ENCODE results near the gene UBL4B. TPM values are rescaled to one million over a fixed set of nuclear protein-coding genes. Genes with fewer than 3 reads are reported as not detected.

Gene UBL4B
- total RNA-seq, 1 experiment from 2014 or later = not detected

DNA sequence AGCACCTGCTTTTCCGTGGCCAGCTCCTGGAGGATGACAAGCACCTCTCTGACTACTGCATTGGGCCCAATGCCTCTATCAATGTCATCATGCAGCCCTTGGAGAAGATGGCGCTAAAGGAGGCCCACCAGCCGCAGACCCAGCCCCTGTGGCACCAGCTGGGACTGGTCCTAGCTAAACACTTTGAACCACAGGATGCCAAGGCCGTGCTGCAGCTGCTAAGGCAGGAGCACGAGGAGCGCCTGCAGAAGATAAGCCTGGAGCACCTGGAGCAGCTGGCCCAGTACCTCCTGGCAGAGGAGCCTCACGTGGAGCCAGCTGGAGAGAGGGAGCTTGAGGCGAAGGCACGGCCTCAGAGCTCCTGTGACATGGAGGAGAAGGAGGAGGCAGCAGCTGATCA lies 413 bp downstream of the UBL4B start:
- Histone ChIP-seq H3K4ac (ENCODE audit: low read depth, low read length) (no peak overlapping the region), H3K23ac (ENCODE audit: insufficient read length, low read depth, low read length) (no peak overlapping the region), H4K5ac (ENCODE audit: insufficient read length, low read depth, low read length) (no peak overlapping the region), H4K8ac (replicated peaks; ENCODE audit: insufficient read length, low read depth, low read length) (no peak overlapping the region), H3K56ac (ENCODE audit: insufficient read length, low read depth, low read length) (no peak overlapping the region), H2BK12ac (ENCODE audit: insufficient read length, low read depth, low read length) (no peak overlapping the region), H2BK5ac (ENCODE audit: insufficient read length, low read length) (no peak overlapping the region), H3K79me1 (ENCODE audit: insufficient read depth, low read depth, low read length, poor library complexity, severe bottlenecking) (no peaks in the 10 kb centered on the region), H3K4me1 (ENCODE audit: insufficient read depth, low read length) (no peaks in the 10 kb centered on the region), H3T11ph (ENCODE audit: low read length) (no peak overlapping the region), H3K79me2 (ENCODE audit: insufficient read depth, low read length) (no peaks in the 10 kb centered on the region), H4K91ac (ENCODE audit: insufficient read length, low read depth, low read length) (no peak overlapping the region), H3K4me2 (ENCODE audit: insufficient read depth, insufficient read length, low read length) (no peak overlapping the region), H2AK5ac (ENCODE audit: insufficient read length, low read length) (no peak overlapping the region), H3K27me3 (ENCODE audit: insufficient read depth, low read length) (no peaks in the 10 kb centered on the region), H3K9ac (ENCODE audit: extremely low read depth, insufficient read length, low read length) (no peak overlapping the region), H3K14ac (ENCODE audit: insufficient read depth, low read length) (peak overlapping the region; percentile 29; the same call in 1 of the 2 replicates), H2BK20ac (ENCODE audit: low read depth, low read length, poor library complexity, severe bottlenecking) (no peak overlapping the region), H3K27ac (ENCODE audit: insufficient read length, low read depth, low read length) (no peak overlapping the region), H3K18ac (ENCODE audit: insufficient read length, low read depth, low read length) (no peak overlapping the region), H4K20me1 (ENCODE audit: control insufficient read depth, insufficient read depth, insufficient read length) (no peaks in the 10 kb centered on the region), H2BK15ac (ENCODE audit: low read depth, low read length) (no peak overlapping the region), H2BK120ac (ENCODE audit: low read depth, low read length, poor library complexity, severe bottlenecking) (no peak overlapping the region), H3K9me3 (ENCODE audit: control insufficient read depth, low read depth, low read length) (no peaks in the 10 kb centered on the region), H2AFZ (ENCODE audit: low read length) (no peak overlapping the region), H3K23me2 (ENCODE audit: insufficient read length, low read depth, low read length, poor library complexity, severe bottlenecking) (no peaks in the 10 kb centered on the region)
- Mint-ChIP-seq H3K36me3 (ENCODE audit: insufficient read depth in 1 of 3, low read depth in 3 of 3) (no peaks in the 10 kb centered on the region), H3K27ac (no peak overlapping the region), H3K27me3 (ENCODE audit: low read depth) (peaks cover 31% of the 10 kb centered on the region), H3K4me1 (peaks cover 4 to 7% of the 10 kb centered on the region in 2 experiments; a peak in 2 of 4 replicates), H3K9me3 (no peaks in the 10 kb centered on the region), H3K4me3 (no peak overlapping the region)
- WGBS (ENCODE audit: extremely low coverage, insufficient read length, low lambda C conversion rate) = no CpG with 5 or more reads among the region's 9 CpGs
- TF ChIP-seq, protein P1, sequence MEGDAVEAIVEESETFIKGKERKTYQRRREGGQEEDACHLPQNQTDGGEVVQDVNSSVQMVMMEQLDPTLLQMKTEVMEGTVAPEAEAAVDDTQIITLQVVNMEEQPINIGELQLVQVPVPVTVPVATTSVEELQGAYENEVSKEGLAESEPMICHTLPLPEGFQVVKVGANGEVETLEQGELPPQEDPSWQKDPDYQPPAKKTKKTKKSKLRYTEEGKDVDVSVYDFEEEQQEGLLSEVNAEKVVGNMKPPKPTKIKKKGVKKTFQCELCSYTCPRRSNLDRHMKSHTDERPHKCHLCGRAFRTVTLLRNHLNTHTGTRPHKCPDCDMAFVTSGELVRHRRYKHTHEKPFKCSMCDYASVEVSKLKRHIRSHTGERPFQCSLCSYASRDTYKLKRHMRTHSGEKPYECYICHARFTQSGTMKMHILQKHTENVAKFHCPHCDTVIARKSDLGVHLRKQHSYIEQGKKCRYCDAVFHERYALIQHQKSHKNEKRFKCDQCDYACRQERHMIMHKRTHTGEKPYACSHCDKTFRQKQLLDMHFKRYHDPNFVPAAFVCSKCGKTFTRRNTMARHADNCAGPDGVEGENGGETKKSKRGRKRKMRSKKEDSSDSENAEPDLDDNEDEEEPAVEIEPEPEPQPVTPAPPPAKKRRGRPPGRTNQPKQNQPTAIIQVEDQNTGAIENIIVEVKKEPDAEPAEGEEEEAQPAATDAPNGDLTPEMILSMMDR (conservative IDR thresholded peaks at IDR 0.05) = no peak
- no peak for DNase-seq
